Activated CD8-positive, alpha-beta memory T cell treated with anti-CD3 and anti-CD28 coated beads, Interleukin-2, amount 50 U/mL, for 24 hours (primary cell): ENCODE results near the gene POLR3E.
A peak's percentile ranks its signal among the peaks of the same experiment; 100 is the strongest.

ENCODE experiments used
- DNase-seq: peaks from one replicate; pipeline ENCODE4 v3.0.0-alpha.2; 2020; ENCODE audit errors: extremely low read depth

Gene POLR3E

GRCh38 chr16:22315979-22316378 is 18.8 kb downstream of the POLR3E start:
- no peak for DNase-seq

GRCh38 chr16:22316411-22316811 is 19.2 kb downstream of the POLR3E start:
- no peak for DNase-seq

- DNase-seq, result no peak
Observed at GRCh38 chr16:22317001-22317530, 19.9 kb downstream of the POLR3E start.

GRCh38 chr16:22317625-22318024 is 20.4 kb downstream of the POLR3E start:
- no peak for DNase-seq

- DNase-seq, result no peak
Observed at GRCh38 chr16:22318690-22319358, 21.6 kb downstream of the POLR3E start.

GRCh38 chr16:22320572-22321339 is 23.5 kb downstream of the POLR3E start:
- no peak for DNase-seq

GRCh38 chr16:22321340-22322001 is 24.3 kb downstream of the POLR3E start:
- DNase-seq, result peak; percentile 27

GRCh38 chr16:22322021-22322471 is 24.8 kb downstream of the POLR3E start:
- DNase-seq, result no peak

- no peak for DNase-seq
Observed at GRCh38 chr16:22322741-22323140, 25.5 kb downstream of the POLR3E start.

GRCh38 chr16:22323173-22323958 is 26.2 kb downstream of the POLR3E start:
- no peak for DNase-seq

GRCh38 chr16:22323959-22324786 is 27.0 kb downstream of the POLR3E start:
- no peak for DNase-seq

- DNase-seq, result no peak
Observed at GRCh38 chr16:22324787-22325597, 27.8 kb downstream of the POLR3E start.

GRCh38 chr16:22325598-22326368 is 28.6 kb downstream of the POLR3E start:
- DNase-seq, result no peak

GRCh38 chr16:22326369-22326652 is 29.1 kb downstream of the POLR3E start:
- DNase-seq, result no peak

GRCh38 chr16:22326771-22327445 is 29.7 kb downstream of the POLR3E start:
- DNase-seq, result no peak

GRCh38 chr16:22327446-22327775 is 30.2 kb downstream of the POLR3E start:
- no peak for DNase-seq

- DNase-seq, result no peak
Observed at GRCh38 chr16:22328081-22328725, 31.0 kb downstream of the POLR3E start.

GRCh38 chr16:22329199-22329695 is 32.0 kb downstream of the POLR3E start:
- DNase-seq, result no peak
